DMS114 treated with DMSO at 0.1 percent for 48 hours (cell line): ENCODE results near the gene SEC14L2.
"Not testable (repeated sequence)": the region's sequence is repeated elsewhere in the genome, so short reads cannot be mapped to it uniquely, and the experiment has no call there.

Experiments
- DNase-seq: peaks from one replicate; lab custom pipeline; 2025; ENCODE audit not compliant: unreplicated experiment; lab: John Stamatoyannopoulos, UW

SEC14L2 gene

GRCh38 chr22:30402028-30402765 lies 5.4 kb downstream of the SEC14L2 start:
- DNase-seq = no peak

GRCh38 chr22:30402766-30403104 lies 5.9 kb downstream of the SEC14L2 start:
- DNase-seq = not testable (repeated sequence)

- DNase-seq = no peak
These were observed 7.5 kb downstream of the SEC14L2 start for GRCh38 chr22:30404307-30404706.

GRCh38 chr22:30405731-30406130 lies 8.9 kb downstream of the SEC14L2 start:
- DNase-seq = no peak

- DNase-seq = no peak
These were observed 9.6 kb downstream of the SEC14L2 start for GRCh38 chr22:30406400-30406799.

GRCh38 chr22:30408388-30409102 lies 11.7 kb downstream of the SEC14L2 start:
- no peak for DNase-seq

GRCh38 chr22:30411780-30412179 lies 15.0 kb downstream of the SEC14L2 start:
- no peak for DNase-seq

- no peak for DNase-seq
These were observed 16.2 kb downstream of the SEC14L2 start for GRCh38 chr22:30413001-30413400.

GRCh38 chr22:30413745-30414524 lies 17.1 kb downstream of the SEC14L2 start:
- no peak for DNase-seq

GRCh38 chr22:30414525-30415047 lies 17.8 kb downstream of the SEC14L2 start:
- DNase-seq = no peak

GRCh38 chr22:30416403-30416802 lies 19.6 kb downstream of the SEC14L2 start:
- DNase-seq = no peak

GRCh38 chr22:30416837-30417236 lies 20.0 kb downstream of the SEC14L2 start:
- DNase-seq = no peak

GRCh38 chr22:30420347-30421125 lies 23.7 kb downstream of the SEC14L2 start:
- DNase-seq = no peak

- no peak for DNase-seq
These were observed 25.1 kb downstream of the SEC14L2 start for GRCh38 chr22:30421695-30422480.

GRCh38 chr22:30422481-30423300 lies 25.9 kb downstream of the SEC14L2 start:
- no peak for DNase-seq

- DNase-seq = no peak
These were observed 26.6 kb downstream of the SEC14L2 start for GRCh38 chr22:30423301-30423958.

- peak; percentile 98 for DNase-seq
These were observed 27.2 kb downstream of the SEC14L2 start for GRCh38 chr22:30423959-30424533.
